Measurements from ENCODE around the gene ZNF593OS. TPM values are rescaled to one million over a fixed set of nuclear protein-coding genes. Genes with fewer than 3 reads are reported as not detected.

The ZNF593OS gene
- total RNA-seq, 4 donors from 2014 or later = not detected

- Histone ChIP-seq H3K27ac (peak overlapping the region in 3 of 4 donors; percentile 56 to 78 (median 60)), H3K27me3 (peaks cover 34% of the 10 kb centered on the region), H3K4me3 (peak overlapping the region; percentile 35 to 56), H3K36me3 (no peaks in the 10 kb centered on the region), H3K4me1 (peaks cover 0 to 33% (median 10%) of the 10 kb centered on the region in 3 donors), H3K9me3 (no peaks in the 10 kb centered on the region)
- ATAC-seq = peak; percentile 1
- 100% methylated on average over 1 of the region's 18 CpGs; no CpG with 5 or more reads in 1 of the 2 donors for WGBS, 2 donors (ENCODE audit: low coverage in 1 of 2)
- TF ChIP-seq POLR2AphosphoS5 (IDR thresholded peaks at IDR 0.05) = no peak
- TF ChIP-seq POLR2A (IDR thresholded peaks at IDR 0.05) = no peak
These were observed 10.9 kb downstream of the ZNF593OS start for GRCh38 chr1:26160527-26161414.

- Histone ChIP-seq H3K4me1 (peaks cover 0 to 30% (median 10%) of the 10 kb centered on the region in 3 donors), H3K4me3 (peak overlapping the region in 1 of 2 donors; percentile 56), H3K27ac (peak overlapping the region in 3 of 4 donors; percentile 38 to 54 (median 50)), H3K36me3 (no peaks in the 10 kb centered on the region), H3K9me3 (no peaks in the 10 kb centered on the region), H3K27me3 (peaks cover 43% of the 10 kb centered on the region)
- WGBS, 2 donors (ENCODE audit: low coverage in 1 of 2) = 68% methylated on average over 4 of the region's 4 CpGs; no CpG with 5 or more reads in 1 of the 2 donors
- ATAC-seq = no peak
- TF ChIP-seq EP300 (IDR thresholded peaks at IDR 0.05) (no peak), POLR2A (IDR thresholded peaks at IDR 0.05) (no peak), POLR2AphosphoS5 (IDR thresholded peaks at IDR 0.05) (no peak)
- TF ChIP-seq, protein P1, sequence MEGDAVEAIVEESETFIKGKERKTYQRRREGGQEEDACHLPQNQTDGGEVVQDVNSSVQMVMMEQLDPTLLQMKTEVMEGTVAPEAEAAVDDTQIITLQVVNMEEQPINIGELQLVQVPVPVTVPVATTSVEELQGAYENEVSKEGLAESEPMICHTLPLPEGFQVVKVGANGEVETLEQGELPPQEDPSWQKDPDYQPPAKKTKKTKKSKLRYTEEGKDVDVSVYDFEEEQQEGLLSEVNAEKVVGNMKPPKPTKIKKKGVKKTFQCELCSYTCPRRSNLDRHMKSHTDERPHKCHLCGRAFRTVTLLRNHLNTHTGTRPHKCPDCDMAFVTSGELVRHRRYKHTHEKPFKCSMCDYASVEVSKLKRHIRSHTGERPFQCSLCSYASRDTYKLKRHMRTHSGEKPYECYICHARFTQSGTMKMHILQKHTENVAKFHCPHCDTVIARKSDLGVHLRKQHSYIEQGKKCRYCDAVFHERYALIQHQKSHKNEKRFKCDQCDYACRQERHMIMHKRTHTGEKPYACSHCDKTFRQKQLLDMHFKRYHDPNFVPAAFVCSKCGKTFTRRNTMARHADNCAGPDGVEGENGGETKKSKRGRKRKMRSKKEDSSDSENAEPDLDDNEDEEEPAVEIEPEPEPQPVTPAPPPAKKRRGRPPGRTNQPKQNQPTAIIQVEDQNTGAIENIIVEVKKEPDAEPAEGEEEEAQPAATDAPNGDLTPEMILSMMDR (IDR thresholded peaks at IDR 0.05) = no peak
These were observed 11.9 kb downstream of the ZNF593OS start for GRCh38 chr1:26159743-26160039.

DNA sequence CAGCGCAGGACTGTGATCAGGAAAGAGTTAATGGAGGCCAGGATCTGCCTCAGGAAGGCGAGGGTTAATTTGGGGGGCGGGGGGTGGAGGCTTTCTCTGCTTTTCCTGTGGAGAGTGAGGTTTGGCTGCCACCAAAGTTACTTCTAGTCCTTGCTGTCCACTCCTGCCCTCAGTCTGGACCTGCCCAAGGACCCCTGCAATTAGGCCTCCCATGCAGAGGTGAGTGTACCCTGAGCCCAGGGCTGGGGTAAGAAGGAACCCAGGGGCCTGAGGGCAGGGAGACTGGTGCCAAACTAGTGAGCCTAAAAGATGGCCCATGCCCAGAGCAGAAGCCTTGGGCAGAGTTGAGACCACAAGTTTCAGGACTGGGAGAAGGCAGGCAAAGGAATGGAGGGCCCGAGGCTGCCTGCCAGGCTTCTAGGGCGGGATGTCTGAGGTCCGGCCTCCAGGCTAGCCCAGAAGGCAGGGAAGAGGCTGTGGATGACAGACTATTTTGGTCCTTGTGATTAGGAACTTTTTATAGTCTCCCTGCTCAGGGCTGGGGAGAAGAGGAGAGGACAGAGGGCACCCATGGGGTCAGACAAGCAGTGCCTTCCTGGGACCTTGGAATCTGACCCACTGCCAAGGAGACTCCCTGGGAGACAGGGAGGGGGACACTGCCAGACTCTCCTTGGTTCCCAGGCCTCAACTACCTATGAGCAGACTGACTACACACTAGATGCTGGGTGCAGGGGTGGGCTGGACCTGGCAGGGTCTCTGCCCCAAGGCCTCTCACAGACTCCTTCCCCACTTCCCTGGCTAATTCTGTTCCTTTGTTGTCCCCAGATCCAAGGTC lies 12.5 kb downstream of the ZNF593OS start, which contains the start of gene FAM110D:
Gene FAM110D (plus strand): TSS at position 172 of the 835 bp plus-strand sequence. CDS start 2,213 bp downstream, outside the sequence.
- TF ChIP-seq POLR2AphosphoS5 (IDR thresholded peaks at IDR 0.05) = no peak
- no peak for TF ChIP-seq EP300 (IDR thresholded peaks at IDR 0.05)
- TF ChIP-seq POLR2A (IDR thresholded peaks at IDR 0.05) = no peak
- TF ChIP-seq, protein P1 (IDR thresholded peaks at IDR 0.05) = no peak
- Histone ChIP-seq H3K4me1 (peaks cover 0 to 25% (median 10%) of the 10 kb centered on the region in 3 donors), H3K27me3 (peaks cover 47% of the 10 kb centered on the region), H3K4me3 (peak within 1 kb of the TSS in 1 of 2 donors; percentile 56), H3K36me3 (no peaks in the 10 kb centered on the region), H3K9me3 (no peaks in the 10 kb centered on the region), H3K27ac (peak within 1 kb of the TSS in 3 of 4 donors; percentile 38 to 54 (median 50))
- whole genome bisulfite sequencing, 2 donors (ENCODE audit: low coverage in 1 of 2) = 0 to 77% methylated on average over 1 to 2 of the region's 6 CpGs
- ATAC-seq = no peak

- peak overlapping the region in 3 of 4 donors; percentile 38 to 54 (median 50) for H3K27ac ChIP-seq
- no peak for ATAC-seq
- 40% methylated on average over 1 of the region's 5 CpGs; no CpG with 5 or more reads in 1 of the 2 donors for WGBS, 2 donors (ENCODE audit: low coverage in 1 of 2)
- no peaks in the 10 kb centered on the region for H3K9me3 ChIP-seq
- peaks cover 0 to 19% (median 6%) of the 10 kb centered on the region in 3 donors for H3K4me1 ChIP-seq
- peaks cover 54% of the 10 kb centered on the region for H3K27me3 ChIP-seq
- TF ChIP-seq POLR2AphosphoS5 (IDR thresholded peaks at IDR 0.05) = no peak
- no peak for TF ChIP-seq POLR2A (IDR thresholded peaks at IDR 0.05)
- no peak for TF ChIP-seq EP300 (IDR thresholded peaks at IDR 0.05)
- TF ChIP-seq, protein P1 (IDR thresholded peaks at IDR 0.05) = no peak
- H3K36me3 ChIP-seq = no peaks in the 10 kb centered on the region
- peak overlapping the region in 1 of 2 donors; percentile 56 for H3K4me3 ChIP-seq
These were observed 13.2 kb downstream of the ZNF593OS start for GRCh38 chr1:26158271-26158907.

Data from gastroesophageal sphincter (tissue), 4 donors.